Peyer's patch (tissue), 4 donors: ENCODE results near the gene MIPEP. TPM values are rescaled to one million over a fixed set of nuclear protein-coding genes. Genes with fewer than 3 reads are reported as not detected.

Experiments used
- DNase-seq, 3 donors: peaks; one replicate each; pipeline ENCODE4 v3.0.0-alpha.2; 2017 to 2019
- H3K27ac ChIP-seq, 4 donors: fragments of 200-600 bp; sonication (generic); one replicate each; pipeline ENCODE4 v1.5.1; 2016 to 2019
- H3K27me3 ChIP-seq, 2 donors: fragments of 200-600 bp; sonication (generic); one replicate each; pipeline ENCODE4 v1.5.1; 2019
- H3K36me3 ChIP-seq, 3 donors: fragments of 200-600 bp; sonication (generic); one replicate each; pipeline ENCODE4 v1.5.1; 2016 to 2019
- H3K4me1 ChIP-seq, 4 donors: fragments of 200-600 bp; sonication (generic); one replicate each; pipeline ENCODE4 v1.5.1; 2016 to 2019
- H3K4me3 ChIP-seq, 4 donors: fragments of 200-600 bp; sonication (generic); 1 replicate in 3 of 4; 2 replicates in 1 of 4; pipeline ENCODE4 v1.5.1; 2016 to 2019; ENCODE audit warnings: mild to moderate bottlenecking in 1 of 4
- H3K9me3 ChIP-seq, 4 donors: fragments of 200-600 bp; sonication (generic); one replicate each; pipeline ENCODE4 v1.5.1; 2016 to 2019; ENCODE audit warnings: mild to moderate bottlenecking in 1 of 4
- POLR2A ChIP-seq, 2 donors: fragments of 450-650 bp; IDR thresholded peaks; one replicate each; pipeline ENCODE4 v1.5.1; 2017; ENCODE audit warnings: antibody characterized with exemption in 2 of 2, mild to moderate bottlenecking in 2 of 2, moderate library complexity in 2 of 2
- total RNA-seq, 4 donors: library from RNA; depleted of rRNA; stranded (reverse); fragments of >200 nt; gene quantifications; one replicate each; pipeline ENCODE4 v1.1.0, GENCODE V29; 2016
- TF ChIP-seq, protein P1 (sequence below), 6 experiments: fragments of 450-650 bp in 4 of 6; fragments of 200-600 bp in 2 of 6; sonication (generic) in 1 of 6; IDR thresholded peaks; one replicate each; pipeline ENCODE4 v1.5.1; 2017 to 2019; ENCODE audit warnings: antibody characterized with exemption in 6 of 6, mild to moderate bottlenecking in 3 of 6, moderate library complexity in 1 of 6

MIPEP gene
- total RNA-seq, 4 donors from 2014 or later, result 10.7 to 17.0 (median 12.5) TPM

- no peak overlapping the region for H3K27ac ChIP-seq
- DNase-seq, result no peak
These were observed 71.4 kb downstream of the MIPEP start for GRCh38 chr13:23817830-23818229.

DNA sequence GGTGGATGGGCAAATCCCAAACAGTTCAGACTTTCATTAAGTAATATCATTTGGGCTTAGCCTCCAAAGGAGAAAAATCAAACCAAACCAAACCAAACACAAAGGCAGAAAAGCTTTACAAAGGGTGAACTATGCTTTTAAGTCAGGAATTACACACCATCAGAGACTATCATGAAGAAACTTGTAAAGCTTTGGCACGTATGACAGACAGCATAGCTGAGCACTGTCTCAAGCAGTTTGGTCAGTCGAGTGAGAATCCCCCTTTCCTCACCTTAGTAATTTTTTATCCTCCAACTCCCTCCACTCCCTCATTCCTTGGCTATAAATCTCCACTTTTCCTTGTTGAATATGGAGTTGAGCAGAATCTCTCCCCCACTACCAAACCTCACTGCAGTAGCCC is 72.1 kb downstream of the MIPEP start:
- H3K4me3 ChIP-seq, result no peak overlapping the region
- no peaks in the 10 kb centered on the region for H3K27me3 ChIP-seq
- no peaks in the 10 kb centered on the region for H3K36me3 ChIP-seq
- no peaks in the 10 kb centered on the region for H3K4me1 ChIP-seq
- no peaks in the 10 kb centered on the region for H3K9me3 ChIP-seq
- TF ChIP-seq, protein P1, sequence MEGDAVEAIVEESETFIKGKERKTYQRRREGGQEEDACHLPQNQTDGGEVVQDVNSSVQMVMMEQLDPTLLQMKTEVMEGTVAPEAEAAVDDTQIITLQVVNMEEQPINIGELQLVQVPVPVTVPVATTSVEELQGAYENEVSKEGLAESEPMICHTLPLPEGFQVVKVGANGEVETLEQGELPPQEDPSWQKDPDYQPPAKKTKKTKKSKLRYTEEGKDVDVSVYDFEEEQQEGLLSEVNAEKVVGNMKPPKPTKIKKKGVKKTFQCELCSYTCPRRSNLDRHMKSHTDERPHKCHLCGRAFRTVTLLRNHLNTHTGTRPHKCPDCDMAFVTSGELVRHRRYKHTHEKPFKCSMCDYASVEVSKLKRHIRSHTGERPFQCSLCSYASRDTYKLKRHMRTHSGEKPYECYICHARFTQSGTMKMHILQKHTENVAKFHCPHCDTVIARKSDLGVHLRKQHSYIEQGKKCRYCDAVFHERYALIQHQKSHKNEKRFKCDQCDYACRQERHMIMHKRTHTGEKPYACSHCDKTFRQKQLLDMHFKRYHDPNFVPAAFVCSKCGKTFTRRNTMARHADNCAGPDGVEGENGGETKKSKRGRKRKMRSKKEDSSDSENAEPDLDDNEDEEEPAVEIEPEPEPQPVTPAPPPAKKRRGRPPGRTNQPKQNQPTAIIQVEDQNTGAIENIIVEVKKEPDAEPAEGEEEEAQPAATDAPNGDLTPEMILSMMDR (IDR thresholded peaks at IDR 0.05), result no peak
- DNase-seq, result no peak
- H3K27ac ChIP-seq, result no peak overlapping the region

More at GRCh38 chr13:23817830-23818229, 71.4 kb downstream of the MIPEP start:
- Histone ChIP-seq H3K27me3 (no peaks in the 10 kb centered on the region), H3K36me3 (no peaks in the 10 kb centered on the region), H3K4me3 (no peak overlapping the region), H3K4me1 (no peaks in the 10 kb centered on the region), H3K9me3 (no peaks in the 10 kb centered on the region)
- TF ChIP-seq, protein P1 (IDR thresholded peaks at IDR 0.05), result no peak
- no peak for TF ChIP-seq POLR2A (IDR thresholded peaks at IDR 0.05)

- no peak for DNase-seq
- H3K9me3 ChIP-seq, result no peaks in the 10 kb centered on the region
- H3K27ac ChIP-seq, result no peak overlapping the region
- H3K36me3 ChIP-seq, result no peaks in the 10 kb centered on the region
- TF ChIP-seq POLR2A (IDR thresholded peaks at IDR 0.05), result no peak
- TF ChIP-seq, protein P1 (IDR thresholded peaks at IDR 0.05), result no peak
- H3K4me1 ChIP-seq, result no peaks in the 10 kb centered on the region
- no peaks in the 10 kb centered on the region for H3K27me3 ChIP-seq
- H3K4me3 ChIP-seq, result no peak overlapping the region
These were observed 75.6 kb downstream of the MIPEP start for GRCh38 chr13:23813635-23814034.

DNA sequence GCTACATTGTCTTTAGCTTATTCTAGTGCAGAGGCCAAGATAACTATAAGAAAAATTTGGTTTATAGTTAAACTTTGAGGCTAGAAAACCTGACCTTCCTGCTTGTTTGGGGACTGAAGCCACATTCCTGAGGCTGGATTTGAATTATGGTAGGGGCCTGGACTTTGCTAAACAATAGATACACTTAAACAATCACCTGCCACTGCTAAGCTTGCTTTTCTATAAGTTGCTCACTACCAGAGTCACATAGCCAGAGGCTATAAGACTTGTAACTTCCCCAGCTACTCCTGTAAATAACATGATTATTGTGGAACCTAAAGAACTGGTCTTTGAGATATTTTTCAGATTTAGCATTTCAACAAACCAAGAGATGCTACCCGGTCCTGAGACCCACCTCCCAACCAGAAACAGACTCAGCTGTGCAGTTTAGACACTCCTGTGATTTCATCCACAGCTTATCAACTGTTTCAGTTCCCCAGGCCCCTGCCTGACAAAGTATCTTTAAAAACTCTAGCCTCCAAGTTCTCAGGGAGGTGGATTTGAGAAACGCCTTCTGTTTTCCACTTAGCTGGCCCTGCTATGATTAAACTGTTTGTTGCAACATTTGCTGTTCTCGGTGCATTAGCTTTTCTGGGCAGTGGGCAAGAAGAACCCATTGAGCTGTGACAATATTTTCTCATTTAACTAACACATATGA is 77.7 kb downstream of the MIPEP start:
- no peak for TF ChIP-seq POLR2A (IDR thresholded peaks at IDR 0.05)
- TF ChIP-seq, protein P1 (IDR thresholded peaks at IDR 0.05), result no peak
- Histone ChIP-seq H3K4me1 (no peaks in the 10 kb centered on the region), H3K9me3 (no peaks in the 10 kb centered on the region), H3K4me3 (no peak overlapping the region), H3K27ac (no peak overlapping the region), H3K36me3 (no peaks in the 10 kb centered on the region), H3K27me3 (no peaks in the 10 kb centered on the region)
- DNase-seq, result no peak

DNA sequence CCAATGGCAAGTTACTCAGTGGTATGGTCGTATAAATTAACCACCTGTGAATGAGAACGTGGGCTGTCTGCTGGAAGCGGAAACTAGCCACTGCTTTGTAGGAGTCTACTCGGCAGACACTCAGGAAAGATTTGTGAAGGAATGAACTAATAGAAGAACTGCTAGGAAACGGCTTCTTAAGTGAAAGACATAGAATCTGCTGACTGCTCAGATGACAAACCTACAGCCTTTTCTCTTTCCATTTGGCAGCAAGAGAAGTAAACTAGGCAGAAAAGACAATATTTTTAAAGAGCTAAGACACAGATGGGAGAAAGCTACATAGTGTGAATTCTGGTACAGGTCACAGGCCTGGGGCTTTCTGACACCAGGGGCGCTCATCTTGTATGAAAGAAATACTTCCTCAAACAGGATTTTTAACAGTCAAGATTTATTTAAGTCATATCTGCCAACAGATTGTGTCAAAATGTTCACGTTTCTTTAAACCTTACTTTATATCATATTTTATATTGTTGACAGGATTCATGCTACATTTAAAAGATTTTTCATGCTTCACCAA is 78.4 kb downstream of the MIPEP start:
- Histone ChIP-seq H3K36me3 (no peaks in the 10 kb centered on the region), H3K4me3 (no peak overlapping the region), H3K27ac (no peak overlapping the region), H3K4me1 (no peaks in the 10 kb centered on the region), H3K27me3 (no peaks in the 10 kb centered on the region), H3K9me3 (no peaks in the 10 kb centered on the region)
- DNase-seq, result peak in 1 of 3 donors; percentile 48
- no peak for TF ChIP-seq POLR2A (IDR thresholded peaks at IDR 0.05)
- TF ChIP-seq, protein P1 (IDR thresholded peaks at IDR 0.05), result peak in 1 of 6 experiments; percentile 15
